NCI-H82 treated with DMSO at 0.1 percent for 48 hours (cell line): Measurements from ENCODE around the gene SPP2.

Experiments used
- DNase-seq: peaks from one replicate; lab custom pipeline; 2025; ENCODE audit not compliant: unreplicated experiment; lab: John Stamatoyannopoulos, UW

SPP2 gene

GRCh38 chr2:234050455-234051135 lies at the start of gene SPP2:
Gene SPP2 (plus strand): TSS chr2:234050702. CDS start chr2:234050787, 85 bp downstream.
- no peak for DNase-seq

GRCh38 chr2:234001380-234002160 lies 48.9 kb upstream of the SPP2 start:
- DNase-seq, result no peak

GRCh38 chr2:234002281-234002680 lies 48.2 kb upstream of the SPP2 start:
- DNase-seq, result no peak

GRCh38 chr2:234003972-234004617 lies 46.4 kb upstream of the SPP2 start:
- no peak for DNase-seq

GRCh38 chr2:234005126-234005525 lies 45.4 kb upstream of the SPP2 start:
- DNase-seq, result no peak

GRCh38 chr2:234006501-234006900 lies 44.0 kb upstream of the SPP2 start:
- DNase-seq, result no peak

- DNase-seq, result no peak
Measured at GRCh38 chr2:234014427-234014826, 36.1 kb upstream of the SPP2 start.

- DNase-seq, result no peak
Measured at GRCh38 chr2:234015861-234016260, 34.6 kb upstream of the SPP2 start.

- DNase-seq, result no peak
Measured at GRCh38 chr2:234019896-234020295, 30.6 kb upstream of the SPP2 start.

GRCh38 chr2:234020332-234020731 lies 30.2 kb upstream of the SPP2 start:
- no peak for DNase-seq

- DNase-seq, result no peak
Measured at GRCh38 chr2:234022424-234022823, 28.1 kb upstream of the SPP2 start.

- no peak for DNase-seq
Measured at GRCh38 chr2:234024304-234024703, 26.2 kb upstream of the SPP2 start.

- no peak for DNase-seq
Measured at GRCh38 chr2:234025466-234025865, 25.0 kb upstream of the SPP2 start.

- DNase-seq, result no peak
Measured at GRCh38 chr2:234025891-234026401, 24.6 kb upstream of the SPP2 start.

GRCh38 chr2:234026693-234027254 lies 23.7 kb upstream of the SPP2 start:
- no peak for DNase-seq

GRCh38 chr2:234027641-234028040 lies 22.9 kb upstream of the SPP2 start:
- DNase-seq, result no peak

GRCh38 chr2:234029150-234029733 lies 21.3 kb upstream of the SPP2 start:
- DNase-seq, result no peak

- DNase-seq, result no peak
Measured at GRCh38 chr2:234031207-234031606, 19.3 kb upstream of the SPP2 start.

GRCh38 chr2:234032279-234032856 lies 18.1 kb upstream of the SPP2 start:
- no peak for DNase-seq

GRCh38 chr2:234033174-234033573 lies 17.3 kb upstream of the SPP2 start:
- no peak for DNase-seq

- DNase-seq, result no peak
Measured at GRCh38 chr2:234033885-234034284, 16.6 kb upstream of the SPP2 start.
